ENCODE measurements around the gene TNS1.

GRCh38 chr2:217954971-217955740, 47.6 kb downstream of the TNS1 start:
- no peak for TF ChIP-seq NFYB (IDR thresholded peaks at IDR 0.05; ENCODE audit: extremely low read depth, insufficient read length)
- TF ChIP-seq, protein P1, sequence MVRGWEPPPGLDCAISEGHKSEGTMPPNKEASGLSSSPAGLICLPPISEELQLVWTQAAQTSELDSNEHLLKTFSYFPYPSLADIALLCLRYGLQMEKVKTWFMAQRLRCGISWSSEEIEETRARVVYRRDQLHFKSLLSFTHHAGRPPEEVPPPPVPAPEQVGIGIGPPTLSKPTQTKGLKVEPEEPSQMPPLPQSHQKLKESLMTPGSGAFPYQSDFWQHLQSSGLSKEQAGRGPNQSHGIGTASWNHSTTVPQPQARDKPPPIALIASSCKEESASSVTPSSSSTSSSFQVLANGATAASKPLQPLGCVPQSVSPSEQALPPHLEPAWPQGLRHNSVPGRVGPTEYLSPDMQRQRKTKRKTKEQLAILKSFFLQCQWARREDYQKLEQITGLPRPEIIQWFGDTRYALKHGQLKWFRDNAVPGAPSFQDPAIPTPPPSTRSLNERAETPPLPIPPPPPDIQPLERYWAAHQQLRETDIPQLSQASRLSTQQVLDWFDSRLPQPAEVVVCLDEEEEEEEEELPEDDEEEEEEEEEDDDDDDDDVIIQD (CRISPR knock-in tag; IDR thresholded peaks at IDR 0.05), result no peak
- no peak for TF ChIP-seq NFIC (IDR thresholded peaks at IDR 0.05)
- no peak for TF ChIP-seq ESRRA (IDR thresholded peaks at IDR 0.05; ENCODE audit: borderline replicate concordance, low read depth)

Data from K562 (cell line).